ENCODE data around the gene TSHZ3. TPM values are rescaled to one million over a fixed set of nuclear protein-coding genes. Genes with fewer than 3 reads are reported as not detected.

TSHZ3 gene
- total RNA-seq, 4 donors from 2014 or later = 0.19 to 5.3 (median 1.9) TPM

- no peaks in the 10 kb centered on the region for H3K27me3 ChIP-seq
- no peak for TF ChIP-seq POLR2A (IDR thresholded peaks at IDR 0.05)
- intact Hi-C loops (cut with DNase I) = no loop called here
- no peaks in the 10 kb centered on the region for H3K36me3 ChIP-seq
- H3K4me3 ChIP-seq = no peak overlapping the region
- WGBS, 2 donors = 92% methylated on average over 7 of the region's 7 CpGs
- no peak overlapping the region for H3K27ac ChIP-seq
- DNase-seq = no peak
- no peaks in the 10 kb centered on the region for H3K9me3 ChIP-seq
- H3K4me1 ChIP-seq = peaks cover 0 to 7% (median 0%) of the 10 kb centered on the region in 3 donors
These were observed 82.5 kb downstream of the TSHZ3 start for GRCh38 chr19:31266731-31267130.

DNA sequence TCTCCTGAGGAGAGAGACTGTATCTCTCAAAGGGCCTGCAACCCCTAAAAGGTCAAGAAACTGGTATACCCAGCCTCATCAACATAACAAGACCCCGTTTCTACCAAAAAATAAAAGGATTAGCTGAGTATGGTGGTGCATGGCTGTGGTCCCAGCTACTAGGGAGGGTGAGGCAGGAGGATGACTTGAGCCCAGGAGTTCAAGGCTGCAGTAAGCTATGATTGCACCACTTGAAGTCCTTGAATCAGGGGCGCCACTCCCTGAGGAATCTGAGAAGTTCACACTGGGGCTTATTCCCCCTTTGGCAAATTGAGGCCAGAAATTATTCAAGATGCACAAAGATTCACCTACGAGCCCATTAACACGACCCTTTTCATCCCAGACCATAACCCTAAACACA is 83.0 kb downstream of the TSHZ3 start:
- no peaks in the 10 kb centered on the region for H3K9me3 ChIP-seq
- H3K36me3 ChIP-seq = no peaks in the 10 kb centered on the region
- H3K4me3 ChIP-seq = no peak overlapping the region
- H3K4me1 ChIP-seq = peaks cover 0 to 12% (median 0%) of the 10 kb centered on the region in 3 donors
- no peak for DNase-seq
- no peaks in the 10 kb centered on the region for H3K27me3 ChIP-seq
- no peak for TF ChIP-seq CTCF (IDR thresholded peaks at IDR 0.05)
- TF ChIP-seq POLR2A (IDR thresholded peaks at IDR 0.05) = no peak
- 70 to 83% methylated on average over 3 to 4 of the region's 4 CpGs for WGBS, 2 donors
- intact Hi-C loops (cut with DNase I) = no loop called here
- no peak overlapping the region for H3K27ac ChIP-seq

GRCh38 chr19:31264041-31264778 is 85.0 kb downstream of the TSHZ3 start:
- H3K27ac ChIP-seq = no peak overlapping the region
- H3K36me3 ChIP-seq = no peaks in the 10 kb centered on the region
- H3K4me1 ChIP-seq = peaks cover 0 to 23% (median 12%) of the 10 kb centered on the region in 3 donors
- no peak overlapping the region for H3K4me3 ChIP-seq
- H3K9me3 ChIP-seq = no peaks in the 10 kb centered on the region
- intact Hi-C loops (cut with DNase I) = no loop called here
- 33 to 71% methylated on average over 6 to 9 of the region's 9 CpGs for WGBS, 2 donors
- no peaks in the 10 kb centered on the region for H3K27me3 ChIP-seq
- TF ChIP-seq CTCF (IDR thresholded peaks at IDR 0.05) (no peak), POLR2A (IDR thresholded peaks at IDR 0.05) (no peak)
- DNase-seq = no peak

DNA sequence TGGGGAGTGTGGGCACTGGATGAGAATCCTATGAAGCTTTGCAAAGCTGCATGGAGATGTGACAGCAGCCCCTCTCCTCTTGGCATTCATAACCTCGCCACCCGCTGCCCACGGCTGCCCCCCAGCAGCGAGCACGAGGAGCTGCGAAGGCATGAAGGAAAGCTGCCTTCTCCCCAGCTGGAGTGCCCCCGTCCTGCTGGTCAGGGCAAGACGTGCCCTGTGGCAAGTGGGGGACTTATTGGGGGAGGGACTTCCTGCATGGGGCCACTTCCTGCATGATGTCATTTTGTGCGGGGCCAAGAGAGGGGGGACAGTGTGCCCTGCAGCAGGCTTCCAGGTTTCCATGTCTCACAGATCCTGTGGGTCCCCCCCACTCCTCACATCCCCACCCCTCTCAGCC is 85.9 kb downstream of the TSHZ3 start:
- intact Hi-C loops (cut with DNase I) = no loop called here

DNA sequence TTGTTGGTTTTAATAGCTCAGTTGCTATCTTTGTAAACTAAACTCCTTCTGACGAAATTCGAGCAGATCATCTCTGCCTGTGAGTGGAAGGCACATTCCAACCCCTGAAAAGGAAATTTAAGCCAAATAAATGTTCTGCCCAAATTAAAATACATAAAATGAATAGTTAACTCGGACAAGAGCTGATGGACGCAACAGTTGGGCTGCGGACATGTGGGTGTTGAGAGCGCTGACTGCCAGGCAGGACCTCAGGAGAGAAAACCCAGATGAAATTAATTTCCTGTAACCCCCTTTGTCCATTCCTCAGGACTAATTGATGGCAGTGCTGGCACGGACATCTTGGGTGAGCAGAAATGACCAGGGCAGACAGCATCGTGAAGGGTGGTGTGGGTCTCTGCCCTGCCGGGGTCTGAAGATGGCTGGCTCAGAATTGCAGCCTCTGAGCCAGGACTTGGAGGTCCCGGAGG is 86.5 kb downstream of the TSHZ3 start:
- no peaks in the 10 kb centered on the region for H3K27me3 ChIP-seq
- peak overlapping the region in 2 of 4 donors; percentile 34 to 42 for H3K27ac ChIP-seq
- no peak overlapping the region for H3K4me3 ChIP-seq
- no peaks in the 10 kb centered on the region for H3K9me3 ChIP-seq
- WGBS, 2 donors = 74% methylated on average over 10 of the region's 10 CpGs
- H3K36me3 ChIP-seq = no peaks in the 10 kb centered on the region
- peaks cover 0 to 23% (median 12%) of the 10 kb centered on the region in 3 donors for H3K4me1 ChIP-seq
- TF ChIP-seq POLR2A (IDR thresholded peaks at IDR 0.05) = no peak
- TF ChIP-seq CTCF (IDR thresholded peaks at IDR 0.05) = no peak
- no peak for DNase-seq
- intact Hi-C loops (cut with DNase I) = no loop called here

More for the DNA sequence above, 85.9 kb downstream of the TSHZ3 start:
- whole genome bisulfite sequencing, 2 donors = 50 to 88% methylated on average over 3 to 4 of the region's 9 CpGs
- Histone ChIP-seq H3K27me3 (no peaks in the 10 kb centered on the region), H3K27ac (peak overlapping the region in 1 of 4 donors; percentile 34), H3K9me3 (no peaks in the 10 kb centered on the region), H3K36me3 (no peaks in the 10 kb centered on the region), H3K4me1 (peaks cover 0 to 23% (median 12%) of the 10 kb centered on the region in 3 donors), H3K4me3 (no peak overlapping the region)
- TF ChIP-seq CTCF (IDR thresholded peaks at IDR 0.05) = no peak
- TF ChIP-seq POLR2A (IDR thresholded peaks at IDR 0.05) = no peak
- DNase-seq = no peak

Measured in esophagus squamous epithelium (tissue), 5 donors.